GM18508 (cell line): ENCODE results near the gene ST6GALNAC5.
"Not testable (repeated sequence)": the region's sequence is repeated elsewhere in the genome, so short reads cannot be mapped to it uniquely, and the experiment has no call there.

Experiments used
- ATAC-seq: cut with Tn5 transposase; IDR thresholded peaks from one replicate; pipeline ENCODE4 v1.9.1; 2021; ENCODE audit warnings: moderate number of reproducible peaks; ENCODE audit not compliant: insufficient read depth, unreplicated experiment

Gene ST6GALNAC5

GRCh38 chr1:76867342-76868130 is at the start of gene ST6GALNAC5:
TSS of gene ST6GALNAC5 (plus strand) at chr1:76867480.
- ATAC-seq: no peak

GRCh38 chr1:76820028-76820427 is 47.3 kb upstream of the ST6GALNAC5 start:
- no peak for ATAC-seq

- ATAC-seq: not testable (repeated sequence)
These were observed 44.3 kb upstream of the ST6GALNAC5 start for GRCh38 chr1:76822961-76823360.

GRCh38 chr1:76824106-76824505 is 43.2 kb upstream of the ST6GALNAC5 start:
- no peak for ATAC-seq

GRCh38 chr1:76826072-76826845 is 41.0 kb upstream of the ST6GALNAC5 start:
- no peak for ATAC-seq

- no peak for ATAC-seq
These were observed 40.2 kb upstream of the ST6GALNAC5 start for GRCh38 chr1:76827066-76827465.

- ATAC-seq: peak; percentile 84
These were observed 36.9 kb upstream of the ST6GALNAC5 start for GRCh38 chr1:76830373-76830772.

- ATAC-seq: no peak
These were observed 34.8 kb upstream of the ST6GALNAC5 start for GRCh38 chr1:76832521-76832920.

- no peak for ATAC-seq
These were observed 34.1 kb upstream of the ST6GALNAC5 start for GRCh38 chr1:76833151-76833550.

- ATAC-seq: no peak
These were observed 33.4 kb upstream of the ST6GALNAC5 start for GRCh38 chr1:76833856-76834255.

- no peak for ATAC-seq
These were observed 32.1 kb upstream of the ST6GALNAC5 start for GRCh38 chr1:76835203-76835602.

GRCh38 chr1:76840278-76840677 is 27.0 kb upstream of the ST6GALNAC5 start:
- ATAC-seq: no peak

- ATAC-seq: no peak
These were observed 25.8 kb upstream of the ST6GALNAC5 start for GRCh38 chr1:76841460-76841859.

GRCh38 chr1:76843821-76844464 is 23.3 kb upstream of the ST6GALNAC5 start:
- no peak for ATAC-seq

- no peak for ATAC-seq
These were observed 13.0 kb upstream of the ST6GALNAC5 start for GRCh38 chr1:76854255-76854654.

- ATAC-seq: no peak
These were observed 11.2 kb upstream of the ST6GALNAC5 start for GRCh38 chr1:76856104-76856503.

GRCh38 chr1:76857138-76857537 is 10.1 kb upstream of the ST6GALNAC5 start:
- no peak for ATAC-seq

- ATAC-seq: no peak
These were observed 9.3 kb upstream of the ST6GALNAC5 start for GRCh38 chr1:76857973-76858372.

- no peak for ATAC-seq
These were observed 6.1 kb upstream of the ST6GALNAC5 start for GRCh38 chr1:76861149-76861548.

GRCh38 chr1:76862447-76862846 is 4.8 kb upstream of the ST6GALNAC5 start:
- no peak for ATAC-seq

- no peak for ATAC-seq
These were observed 2.9 kb upstream of the ST6GALNAC5 start for GRCh38 chr1:76864383-76864782.
